Cardiac septum (tissue), 1 donor: ENCODE results near the gene SLC4A2. TPM values are rescaled to one million over a fixed set of nuclear protein-coding genes. Genes with fewer than 3 reads are reported as not detected.

ENCODE experiments used
- DNase-seq: peaks from one replicate; pipeline ENCODE4 v3.0.0-alpha.2; 2020; ENCODE audit warnings: low spot score
- intact Hi-C: fragments of 100-400 bp; cut with DNase I; formaldehyde crosslinking; loops from one replicate; pipeline ENCODE4 v1.14.0; 2022
- total RNA-seq: library from RNA; stranded (reverse); fragmentation: NEBNext Ultra II Directional; extraction: Animal tissue kit (Norgen Biotek cat#: 25700); gene quantifications from one replicate; pipeline ENCODE4 v1.2.1, GENCODE V29; 2021
- donor health status: DM: no; HTN: no; CAD: no.

SLC4A2 gene
- total RNA-seq, 1 donor from 2014 or later = 83.4 TPM

DNA sequence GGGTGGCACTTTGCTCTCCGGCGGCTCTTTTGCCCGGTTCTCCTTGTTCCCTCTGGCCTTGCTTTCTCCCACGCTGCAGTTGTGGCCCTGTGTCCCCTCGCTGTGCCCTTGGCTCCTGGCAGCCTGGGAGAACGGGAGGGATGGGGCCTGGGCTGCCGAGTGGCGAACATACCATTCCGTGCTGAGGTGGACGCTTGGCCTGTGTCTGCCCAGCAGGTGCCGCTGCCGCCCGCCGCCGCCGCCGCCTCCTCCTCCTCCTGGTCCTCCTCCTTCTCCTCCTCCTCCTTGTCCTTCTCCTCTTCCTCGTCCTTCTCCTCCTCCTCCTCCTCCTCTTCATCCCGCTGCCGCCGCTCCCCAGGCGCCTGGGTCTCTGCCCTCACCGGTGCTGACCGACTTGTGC is 62.9 kb downstream of the SLC4A2 start:
- no peak for DNase-seq
- intact Hi-C loops = loop anchor here (2.0 kb wide), 1 partner anchor 181 kb away; no protein-coding TSS in a partner anchor

DNA sequence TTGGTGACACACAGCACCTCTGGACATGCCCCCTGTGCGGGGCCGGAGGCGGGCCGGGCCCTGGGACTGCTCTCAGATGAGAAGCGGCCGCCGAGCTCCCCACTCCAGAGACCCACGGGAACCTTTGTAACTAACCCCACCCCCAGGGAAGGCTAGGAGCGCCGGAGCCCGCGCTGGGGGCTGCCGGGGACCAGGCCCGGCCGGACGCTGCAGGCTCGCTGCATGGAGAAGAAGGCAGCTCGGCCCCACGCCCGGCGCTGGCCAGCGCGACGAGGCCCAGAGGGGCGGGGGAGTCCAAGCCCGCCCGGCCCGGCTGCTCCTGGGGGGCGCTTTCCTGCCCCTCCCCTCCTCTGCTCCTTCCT is 63.4 kb downstream of the SLC4A2 start:
- no peak for DNase-seq
- intact Hi-C loops = loop anchor here (2.0 kb wide), 1 partner anchor 180 kb away; no protein-coding TSS in a partner anchor

DNA sequence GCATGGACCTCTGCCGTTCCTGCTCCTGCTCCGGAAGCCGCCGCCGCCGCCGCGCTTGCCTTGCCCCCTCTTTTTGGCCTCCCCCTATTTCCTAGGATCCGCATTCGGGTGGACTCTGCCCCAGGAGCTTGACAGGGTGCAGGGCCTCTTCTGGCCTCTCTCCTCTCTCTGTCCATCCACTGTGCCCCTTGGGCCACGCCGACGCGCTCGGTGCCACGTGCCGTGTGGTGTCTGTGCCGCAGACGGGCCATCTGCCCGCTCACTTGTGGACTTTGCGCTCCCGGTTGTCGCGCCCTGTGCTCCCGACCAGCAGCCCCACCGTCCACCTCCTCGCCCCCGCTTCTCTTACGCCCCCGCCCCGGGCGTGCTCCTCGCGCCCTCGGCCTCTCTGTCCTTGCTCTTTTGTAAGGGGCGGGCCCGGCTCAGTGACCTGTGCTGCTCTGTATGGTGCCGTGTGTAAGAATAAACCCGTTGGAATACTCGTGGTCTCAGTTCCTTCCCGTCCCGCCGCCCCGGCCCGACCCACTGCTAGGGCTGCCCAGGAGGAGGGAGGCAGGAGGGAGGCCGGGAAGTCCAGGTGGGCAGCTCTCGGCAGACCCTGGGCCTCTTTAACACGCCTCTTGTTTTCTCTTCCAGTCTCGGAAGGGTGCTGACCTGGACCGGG is 63.9 kb downstream of the SLC4A2 start:
- DNase-seq = no peak
- intact Hi-C loops = loop anchor here (2.0 kb wide), 1 partner anchor 180 kb away; no protein-coding TSS in a partner anchor

DNA sequence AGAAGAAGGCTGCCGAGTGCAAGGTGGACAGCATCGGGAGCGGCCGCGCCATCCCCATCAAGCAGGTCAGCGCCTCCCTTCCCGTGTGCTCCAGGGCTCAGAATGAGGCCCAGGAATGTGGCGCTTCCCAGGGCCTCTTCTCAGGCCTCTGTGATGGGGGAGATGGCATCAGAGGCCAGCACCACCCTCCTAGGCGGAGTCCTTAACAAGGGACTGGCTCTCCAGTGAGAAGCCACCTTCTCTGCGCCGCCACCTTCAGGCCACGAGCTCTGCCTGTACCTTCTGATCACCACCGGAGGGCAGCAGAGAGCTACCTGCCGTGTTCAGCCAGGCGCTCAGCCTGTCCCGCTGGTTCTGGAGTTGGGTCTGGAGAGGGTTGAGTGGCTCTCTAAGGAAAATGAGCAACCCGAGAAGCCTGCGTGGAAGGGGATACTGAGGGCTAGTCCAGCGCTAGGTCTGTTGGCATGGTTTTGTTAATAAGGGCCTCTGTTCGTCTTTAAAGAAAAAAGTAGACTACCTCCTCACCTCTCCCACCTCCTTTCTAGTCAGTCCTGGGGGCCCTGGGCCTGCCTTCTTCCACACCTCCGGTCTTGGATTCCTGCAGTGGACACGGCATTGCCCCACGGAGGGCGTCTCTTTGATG is 64.6 kb downstream of the SLC4A2 start:
- DNase-seq = peak; percentile 92
- intact Hi-C loops = loop anchor here (2.0 kb wide), 1 partner anchor 179 kb away; no protein-coding TSS in a partner anchor

DNA sequence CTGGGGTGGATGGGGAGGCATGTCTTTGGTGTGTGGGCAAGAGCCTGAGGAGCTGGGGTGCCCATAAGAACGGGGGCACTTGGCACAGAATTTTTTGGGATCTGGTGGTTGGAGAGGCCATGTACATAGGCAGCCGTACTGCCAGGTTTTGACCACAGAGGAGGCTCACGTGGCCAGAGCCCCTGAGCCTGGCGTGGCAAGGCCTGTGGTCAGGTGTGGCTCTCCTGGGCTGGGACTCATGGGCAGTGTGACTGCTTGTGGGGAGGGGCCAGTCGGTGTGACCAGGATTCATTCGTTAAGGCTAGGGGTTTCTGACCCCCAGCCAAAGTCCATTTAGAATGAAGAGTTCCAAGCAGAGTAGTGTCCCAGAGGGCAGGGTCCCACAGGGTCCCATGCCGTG is 65.1 kb downstream of the SLC4A2 start:
- no peak for DNase-seq
- intact Hi-C loops = no loop called here

DNA sequence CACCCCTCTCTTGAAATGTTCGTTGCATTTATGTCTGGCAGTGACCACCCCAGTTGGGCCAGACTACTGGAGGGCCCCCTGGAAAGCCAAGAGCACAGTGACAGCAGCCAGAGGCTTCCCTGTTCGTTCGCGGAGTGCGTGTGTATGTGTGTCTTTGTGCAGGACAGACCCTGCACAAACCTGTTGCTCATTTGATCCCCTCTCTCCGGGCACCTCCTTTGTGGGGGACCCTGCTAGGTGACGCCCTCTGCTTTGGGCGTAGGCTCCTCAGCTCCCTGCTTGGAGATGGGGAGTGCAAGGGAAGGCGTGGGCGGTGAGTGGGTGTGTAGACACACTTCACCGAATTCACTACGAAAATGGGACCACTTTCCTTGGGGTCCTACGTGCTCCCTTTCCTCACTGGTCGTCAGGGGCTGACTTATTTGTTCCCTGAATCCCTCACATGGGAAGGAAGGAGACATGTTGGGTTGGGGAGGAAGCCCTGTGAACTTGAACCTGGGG is 65.6 kb downstream of the SLC4A2 start:
- intact Hi-C loops = loop anchor here (1.0 kb wide), 1 partner anchor 46 kb away; no protein-coding TSS in a partner anchor
- no peak for DNase-seq

DNA sequence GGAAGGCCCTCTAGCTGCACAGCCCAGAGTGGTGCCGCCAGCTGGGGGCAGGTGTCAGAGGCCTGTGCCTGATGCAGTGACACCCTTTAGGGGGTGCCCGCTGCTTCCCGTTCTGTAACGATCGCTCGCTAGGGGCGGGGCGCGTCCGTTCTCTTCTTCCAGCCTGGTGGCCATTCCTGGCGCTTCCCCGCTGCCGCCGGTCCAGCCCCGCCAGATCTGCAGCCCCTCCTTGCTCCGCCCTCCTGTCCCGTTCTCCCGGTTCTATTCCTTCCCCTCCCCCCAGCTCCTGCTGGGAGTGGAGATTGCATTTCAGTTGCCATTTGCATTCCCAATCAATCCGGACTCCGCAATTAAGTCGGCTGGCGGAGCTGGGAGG is 66.1 kb downstream of the SLC4A2 start:
- intact Hi-C loops = loop anchor here (1.0 kb wide), 1 partner anchor 46 kb away; no protein-coding TSS in a partner anchor

DNA sequence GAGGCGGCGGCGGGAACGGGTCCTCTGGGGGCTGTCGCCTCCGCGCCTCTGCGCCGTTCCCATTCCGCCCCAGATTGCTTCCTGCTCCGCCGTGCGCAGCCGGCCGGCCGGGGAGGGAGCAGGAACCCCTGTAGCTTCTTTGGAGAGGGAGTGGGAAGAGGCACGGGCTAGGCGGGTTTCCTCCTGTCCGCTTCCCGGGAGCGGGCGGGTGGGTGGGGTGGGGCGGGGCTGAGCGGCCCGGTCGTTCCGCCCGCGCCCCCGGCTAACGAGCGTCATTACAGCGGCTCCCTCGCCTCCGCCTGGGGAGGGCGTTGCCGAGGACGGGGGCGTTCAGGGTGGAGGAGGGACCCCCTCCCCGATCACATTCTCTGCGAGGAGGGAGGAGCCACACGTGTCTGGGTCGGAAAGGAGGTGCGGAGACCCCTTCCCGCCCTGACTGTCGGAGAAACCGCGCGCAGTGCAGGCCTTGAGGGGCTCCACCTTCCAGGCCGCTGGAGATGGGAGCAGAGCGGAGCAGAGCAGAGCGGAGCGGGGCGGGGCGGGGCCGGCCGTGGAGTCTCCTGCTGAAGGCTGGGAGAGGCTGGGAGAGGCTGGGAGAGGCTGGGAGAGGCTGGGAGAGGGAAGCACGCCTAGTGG is 66.6 kb downstream of the SLC4A2 start:
- no peak for DNase-seq
- intact Hi-C loops = loop anchor here (1.0 kb wide), 1 partner anchor 45 kb away; no protein-coding TSS in a partner anchor

More for the DNA sequence above, 66.1 kb downstream of the SLC4A2 start:
- no peak for DNase-seq

Other genes starting within 250 kb of the SLC4A2 start
- 0.43 TPM for gene AOC1, start 207.1 kb upstream of the SLC4A2 start, total RNA-seq
- 61.9 TPM for gene KCNH2, start 81.3 kb upstream of the SLC4A2 start, total RNA-seq
- 26.5 TPM for gene NOS3, start 68.6 kb upstream of the SLC4A2 start, total RNA-seq
- 0.13 TPM for gene ATG9B, start 35.1 kb upstream of the SLC4A2 start, total RNA-seq
- 28.5 TPM for gene ABCB8, start 31.1 kb upstream of the SLC4A2 start, total RNA-seq
- 5.2 TPM for gene ASIC3, start 11.1 kb upstream of the SLC4A2 start, total RNA-seq
- 9.4 TPM for gene CDK5, start 1.7 kb upstream of the SLC4A2 start, total RNA-seq
- 93.3 TPM for gene FASTK, start 21.2 kb downstream of the SLC4A2 start, total RNA-seq
- gene TMUB1, start 23.9 kb downstream of the SLC4A2 start, total RNA-seq = 29.0 TPM
- 67.5 TPM for gene AGAP3, start 26.9 kb downstream of the SLC4A2 start, total RNA-seq
- gene GBX1, start 108.1 kb downstream of the SLC4A2 start, total RNA-seq = 0.57 TPM
- 17.3 TPM for gene ASB10, start 127.7 kb downstream of the SLC4A2 start, total RNA-seq
- not detected for gene H2BK1, start 150.9 kb downstream of the SLC4A2 start, total RNA-seq
- 28.8 TPM for gene ABCF2, start 167.6 kb downstream of the SLC4A2 start, total RNA-seq
- gene CHPF2, start 172.9 kb downstream of the SLC4A2 start, total RNA-seq = 31.0 TPM
- 112 TPM for gene SMARCD3, start 189.1 kb downstream of the SLC4A2 start, total RNA-seq